ENCODE results near the gene DYNLT4. TPM values are rescaled to one million over a fixed set of nuclear protein-coding genes. Genes with fewer than 3 reads are reported as not detected.
A peak's percentile ranks its signal among the peaks of the same experiment; 100 is the strongest.

Gene DYNLT4
- total and polyA plus RNA-seq, 12 donors = 0.94 to 10.3 (median 2.8) TPM; not detected in 2

- Histone ChIP-seq H3K27ac (no peak overlapping the region), H3K4me1 (replicated peaks in 1 of 2) (peaks cover 8 to 17% of the 10 kb centered on the region in 2 donors), H3K36me3 (replicated peaks in 1 of 2) (no peaks in the 10 kb centered on the region), H3K27me3 (no peaks in the 10 kb centered on the region), H3K9me3 (replicated peaks in 1 of 3) (no peaks in the 10 kb centered on the region), H3K4me3 (no peak overlapping the region)
- DNase-seq = peak in 1 of 7 donors; percentile 18
- 73 to 100% (median 85%) methylated on average over 1 to 6 of the region's 6 CpGs for WGBS, 4 donors
- intact Hi-C loops (cut with DNase I) = no loop called here
- TF ChIP-seq, protein P1, sequence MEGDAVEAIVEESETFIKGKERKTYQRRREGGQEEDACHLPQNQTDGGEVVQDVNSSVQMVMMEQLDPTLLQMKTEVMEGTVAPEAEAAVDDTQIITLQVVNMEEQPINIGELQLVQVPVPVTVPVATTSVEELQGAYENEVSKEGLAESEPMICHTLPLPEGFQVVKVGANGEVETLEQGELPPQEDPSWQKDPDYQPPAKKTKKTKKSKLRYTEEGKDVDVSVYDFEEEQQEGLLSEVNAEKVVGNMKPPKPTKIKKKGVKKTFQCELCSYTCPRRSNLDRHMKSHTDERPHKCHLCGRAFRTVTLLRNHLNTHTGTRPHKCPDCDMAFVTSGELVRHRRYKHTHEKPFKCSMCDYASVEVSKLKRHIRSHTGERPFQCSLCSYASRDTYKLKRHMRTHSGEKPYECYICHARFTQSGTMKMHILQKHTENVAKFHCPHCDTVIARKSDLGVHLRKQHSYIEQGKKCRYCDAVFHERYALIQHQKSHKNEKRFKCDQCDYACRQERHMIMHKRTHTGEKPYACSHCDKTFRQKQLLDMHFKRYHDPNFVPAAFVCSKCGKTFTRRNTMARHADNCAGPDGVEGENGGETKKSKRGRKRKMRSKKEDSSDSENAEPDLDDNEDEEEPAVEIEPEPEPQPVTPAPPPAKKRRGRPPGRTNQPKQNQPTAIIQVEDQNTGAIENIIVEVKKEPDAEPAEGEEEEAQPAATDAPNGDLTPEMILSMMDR (IDR thresholded peaks at IDR 0.05) = no peak
- no peak for TF ChIP-seq POLR2A (IDR thresholded peaks at IDR 0.05)
Measured at GRCh38 chr1:44822131-44822701, 15.1 kb upstream of the DYNLT4 start.

DNA sequence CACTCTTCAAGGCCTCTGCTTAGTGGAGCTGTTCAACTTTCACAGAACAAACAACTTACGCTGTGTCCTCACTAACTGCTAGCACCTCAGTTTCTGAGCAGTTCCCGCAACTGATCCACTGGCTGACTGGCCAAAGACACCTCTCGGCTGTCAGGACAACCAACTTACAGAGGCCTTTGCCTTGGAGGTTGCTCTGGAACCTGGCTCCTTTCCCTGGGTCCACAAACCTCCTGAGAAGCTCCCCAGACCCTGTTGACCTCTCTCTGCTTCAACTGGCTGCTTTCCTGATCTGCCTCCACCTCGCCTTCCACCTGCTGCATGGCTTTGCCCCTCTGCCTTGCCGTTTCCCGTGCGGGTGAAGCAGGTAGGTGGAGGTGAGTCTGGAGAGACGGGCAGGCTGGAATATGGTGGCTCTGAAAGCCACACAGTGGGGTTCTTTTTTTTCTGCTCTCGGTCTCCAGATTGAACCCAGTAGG, 14.1 kb upstream of the DYNLT4 start:
- no peak overlapping the region for H3K4me3 ChIP-seq
- H3K27me3 ChIP-seq = no peaks in the 10 kb centered on the region
- TF ChIP-seq, protein P1 (IDR thresholded peaks at IDR 0.05) = no peak
- TF ChIP-seq POLR2A (IDR thresholded peaks at IDR 0.05) = no peak
- no peaks in the 10 kb centered on the region for H3K9me3 ChIP-seq (replicated peaks in 1 of 3)
- peaks cover 8 to 17% of the 10 kb centered on the region in 2 donors for H3K4me1 ChIP-seq (replicated peaks in 1 of 2)
- DNase-seq = peak in 1 of 7 donors; percentile 16
- H3K27ac ChIP-seq = no peak overlapping the region
- no peaks in the 10 kb centered on the region for H3K36me3 ChIP-seq (replicated peaks in 1 of 2)
- 85 to 92% (median 90%) methylated on average over 9 of the region's 9 CpGs for WGBS, 4 donors
- intact Hi-C loops (cut with DNase I) = no loop called here

DNA sequence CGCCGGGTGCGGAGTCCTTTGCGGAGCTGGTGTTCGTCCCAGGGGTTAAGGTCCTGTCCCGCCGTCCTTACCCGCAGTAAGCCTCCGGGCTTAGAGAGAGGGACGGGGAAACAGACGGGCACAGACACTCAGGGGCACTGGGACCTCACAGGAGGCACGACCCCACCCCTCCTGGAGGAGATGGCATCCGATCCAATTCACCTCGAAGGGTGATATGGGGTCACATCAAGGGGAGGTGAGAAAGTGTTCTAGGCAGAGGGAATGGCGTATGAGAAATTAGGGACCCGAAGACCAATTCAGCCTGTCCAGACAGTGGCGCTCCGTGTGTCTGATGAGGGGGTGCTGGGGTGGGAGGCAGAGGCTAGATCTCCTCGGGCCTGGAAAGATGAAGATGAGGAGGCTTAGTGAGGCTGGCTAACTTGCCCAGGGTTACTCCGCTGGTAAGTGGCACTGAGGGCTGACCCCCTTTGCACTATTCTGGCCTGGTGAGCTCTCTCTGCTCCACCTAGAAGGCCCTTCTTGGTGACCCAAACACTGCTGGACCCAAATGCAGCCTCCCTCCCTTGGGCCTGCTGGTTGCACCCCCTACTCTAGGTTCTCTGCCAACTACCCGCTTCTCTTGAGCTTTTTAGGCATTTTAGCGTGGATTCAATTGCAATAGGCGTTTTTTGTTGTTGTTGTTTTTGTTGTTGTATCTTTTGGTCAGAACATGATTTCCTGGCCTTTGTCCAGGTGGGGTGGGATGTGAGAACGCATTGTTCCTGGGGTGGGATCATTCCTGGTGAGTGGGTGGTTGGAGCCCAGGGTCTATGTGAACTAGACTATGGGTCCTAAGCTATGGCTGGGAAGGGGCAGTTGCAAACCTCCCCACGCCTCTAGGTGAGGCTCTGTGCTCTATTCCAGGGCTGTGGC, 13.4 kb upstream of the DYNLT4 start:
- Histone ChIP-seq H3K4me1 (replicated peaks in 1 of 2) (peaks cover 8 to 17% of the 10 kb centered on the region in 2 donors), H3K27ac (peak overlapping the region; percentile 66 to 93 (median 83)), H3K36me3 (replicated peaks in 1 of 2) (no peaks in the 10 kb centered on the region), H3K4me3 (peak overlapping the region in 2 of 4 donors; percentile 27 to 56), H3K27me3 (no peaks in the 10 kb centered on the region), H3K9me3 (replicated peaks in 1 of 3) (no peaks in the 10 kb centered on the region)
- intact Hi-C loops (cut with DNase I) = no loop called here
- DNase-seq = peak in 3 of 7 donors; percentile 19 to 65 (median 26)
- 25 to 37% (median 29%) methylated on average over 20 to 25 of the region's 25 CpGs for WGBS, 4 donors
- TF ChIP-seq POLR2A (IDR thresholded peaks at IDR 0.05) = no peak
- TF ChIP-seq, protein P1 (IDR thresholded peaks at IDR 0.05) = peak in 1 of 6 experiments; percentile 24

Data from adrenal gland (tissue), 12 donors.